ENCODE results near the gene TOM1L1.

TOM1L1 gene

DNA sequence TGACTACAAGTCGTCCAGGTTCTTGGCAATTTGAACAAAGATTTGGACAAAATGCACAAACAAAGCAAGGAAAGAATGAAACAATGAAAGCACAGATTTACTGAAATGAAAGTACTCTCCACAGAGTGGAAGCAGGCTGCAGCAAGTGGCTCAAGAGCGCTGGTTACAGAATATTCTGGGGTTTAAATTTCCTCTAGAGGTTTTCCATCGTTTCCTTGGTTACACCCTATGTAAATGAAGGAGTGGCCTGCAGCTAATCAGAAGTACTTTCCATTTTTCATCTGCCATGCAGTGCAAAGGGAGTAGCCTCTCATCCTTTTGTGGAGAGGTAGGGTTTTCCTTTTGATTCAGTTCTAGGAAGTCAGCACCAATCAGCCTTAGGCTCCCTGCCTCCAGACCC is 79.7 kb downstream of the TOM1L1 start:
- Histone ChIP-seq H3K4me3 (ENCODE audit: low read length) (no peak overlapping the region), H3K4me1 (ENCODE audit: control insufficient read depth, insufficient read depth, low read length) (no peaks in the 10 kb centered on the region), H3K9me3 (ENCODE audit: control insufficient read depth, insufficient read depth, low read length) (no peaks in the 10 kb centered on the region; the same call in 1 of the 2 replicates), H3K27ac (ENCODE audit: low read length) (no peak overlapping the region), H3K36me3 (ENCODE audit: control insufficient read depth, insufficient read depth, low read length) (no peaks in the 10 kb centered on the region), H3K27me3 (ENCODE audit: control insufficient read depth, insufficient read depth, low read length) (no peaks in the 10 kb centered on the region)
- WGBS (ENCODE audit: insufficient coverage, insufficient read length), result no CpG with 5 or more reads among the region's 3 CpGs
- no peak for DNase-seq (ENCODE audit: low read depth, low spot score)

DNA sequence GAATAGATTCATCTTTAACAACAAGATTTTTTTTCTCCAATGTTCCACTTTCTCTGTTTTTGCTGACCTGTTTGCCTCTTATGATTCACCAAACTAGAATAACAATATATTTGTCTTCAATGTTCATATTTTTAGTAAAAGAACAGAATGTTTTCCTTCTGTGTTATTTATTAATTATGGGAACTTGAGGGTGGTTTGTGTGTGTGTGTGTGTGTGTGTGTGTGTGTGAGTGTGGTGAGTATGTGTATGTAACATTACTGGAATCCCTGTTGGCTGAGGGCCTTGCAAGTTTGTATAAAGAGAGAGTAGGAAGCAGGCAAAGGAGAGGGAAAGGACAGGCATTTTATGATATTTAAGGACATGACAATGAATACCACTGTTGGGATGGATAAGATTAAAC is 81.7 kb downstream of the TOM1L1 start:
- Histone ChIP-seq H3K36me3 (ENCODE audit: control insufficient read depth, insufficient read depth, low read length) (no peaks in the 10 kb centered on the region), H3K27me3 (ENCODE audit: control insufficient read depth, insufficient read depth, low read length) (no peaks in the 10 kb centered on the region), H3K4me3 (ENCODE audit: low read length) (no peak overlapping the region), H3K4me1 (ENCODE audit: control insufficient read depth, insufficient read depth, low read length) (no peaks in the 10 kb centered on the region), H3K27ac (ENCODE audit: low read length) (no peak overlapping the region), H3K9me3 (ENCODE audit: control insufficient read depth, insufficient read depth, low read length) (no peaks in the 10 kb centered on the region; the same call in 1 of the 2 replicates)
- DNase-seq (ENCODE audit: low read depth, low spot score), result no peak

DNA sequence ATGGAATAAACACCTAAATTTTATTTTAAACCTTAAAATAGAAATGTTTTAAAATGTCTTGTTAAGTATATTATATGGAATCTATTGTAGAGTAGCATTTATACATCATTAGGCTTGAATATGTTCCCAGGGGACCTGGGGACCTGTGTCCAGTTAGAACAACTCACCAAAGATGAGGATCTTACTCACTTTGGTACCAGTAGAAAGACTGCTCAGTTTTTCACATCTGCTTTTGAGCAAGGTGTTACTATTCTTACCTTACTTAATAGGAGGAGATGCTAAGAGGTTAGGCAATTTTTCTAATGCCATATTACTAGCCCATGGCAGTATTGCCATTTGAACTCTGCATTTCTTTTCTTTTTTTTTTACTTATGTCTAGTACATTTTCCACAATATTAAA is 82.6 kb downstream of the TOM1L1 start:
- H3K4me3 ChIP-seq (ENCODE audit: low read length), result no peak overlapping the region
- H3K4me1 ChIP-seq (ENCODE audit: control insufficient read depth, insufficient read depth, low read length), result no peaks in the 10 kb centered on the region
- H3K9me3 ChIP-seq (ENCODE audit: control insufficient read depth, insufficient read depth, low read length), result no peaks in the 10 kb centered on the region; the same call in 1 of the 2 replicates
- no peak overlapping the region for H3K27ac ChIP-seq (ENCODE audit: low read length)
- no peaks in the 10 kb centered on the region for H3K27me3 ChIP-seq (ENCODE audit: control insufficient read depth, insufficient read depth, low read length)
- H3K36me3 ChIP-seq (ENCODE audit: control insufficient read depth, insufficient read depth, low read length), result no peaks in the 10 kb centered on the region
- no peak for DNase-seq (ENCODE audit: low read depth, low spot score)

DNA sequence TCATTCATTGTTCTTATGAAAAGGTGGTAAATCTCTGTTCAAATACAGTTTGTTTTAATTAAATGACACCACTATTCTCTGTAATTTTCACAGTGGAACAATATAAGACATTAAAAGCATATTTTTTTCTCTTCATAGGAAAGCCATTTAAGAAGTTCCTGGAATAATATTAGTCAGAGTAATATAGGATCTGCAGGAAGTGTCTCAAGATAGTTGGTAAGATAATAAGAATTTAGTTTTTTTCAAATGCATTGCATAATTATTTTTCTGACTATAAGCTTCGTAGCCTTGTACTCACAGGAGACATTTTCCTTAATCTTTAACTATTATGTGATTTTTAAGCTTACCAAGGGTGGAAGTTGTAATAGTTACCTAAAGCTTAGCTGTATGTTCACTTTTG is 84.8 kb downstream of the TOM1L1 start:
- Histone ChIP-seq H3K27ac (ENCODE audit: low read length) (no peak overlapping the region), H3K27me3 (ENCODE audit: control insufficient read depth, insufficient read depth, low read length) (no peaks in the 10 kb centered on the region), H3K4me3 (ENCODE audit: low read length) (no peak overlapping the region), H3K36me3 (ENCODE audit: control insufficient read depth, insufficient read depth, low read length) (no peaks in the 10 kb centered on the region), H3K4me1 (ENCODE audit: control insufficient read depth, insufficient read depth, low read length) (no peaks in the 10 kb centered on the region), H3K9me3 (ENCODE audit: control insufficient read depth, insufficient read depth, low read length) (no peaks in the 10 kb centered on the region; the same call in 1 of the 2 replicates)
- WGBS (ENCODE audit: insufficient coverage, insufficient read length), result no CpG with 5 or more reads among the region's 1 CpG
- no peak for DNase-seq (ENCODE audit: low read depth, low spot score)

DNA sequence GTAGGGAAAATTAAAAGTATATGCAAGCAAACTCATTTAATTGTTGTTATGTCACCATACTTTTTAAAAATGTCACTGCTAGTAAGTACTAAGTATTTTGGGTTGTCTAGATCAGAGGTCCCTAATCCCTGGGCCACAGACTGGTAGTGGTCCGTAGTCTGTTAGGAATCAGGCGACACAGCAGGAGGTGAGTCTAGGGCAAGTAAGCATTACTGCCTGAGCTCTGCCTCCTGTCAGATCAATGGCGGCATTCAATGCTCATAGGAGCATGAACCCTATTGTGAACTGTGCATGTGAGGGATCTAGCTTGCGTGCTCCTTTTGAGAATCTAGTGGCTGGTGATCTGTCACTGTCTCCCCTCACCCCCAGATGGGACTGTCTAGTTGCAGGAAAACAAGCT is 89.5 kb downstream of the TOM1L1 start:
- Histone ChIP-seq H3K36me3 (ENCODE audit: control insufficient read depth, insufficient read depth, low read length) (no peaks in the 10 kb centered on the region), H3K4me1 (ENCODE audit: control insufficient read depth, insufficient read depth, low read length) (no peaks in the 10 kb centered on the region), H3K9me3 (ENCODE audit: control insufficient read depth, insufficient read depth, low read length) (no peaks in the 10 kb centered on the region), H3K4me3 (ENCODE audit: low read length) (no peak overlapping the region), H3K27me3 (ENCODE audit: control insufficient read depth, insufficient read depth, low read length) (no peaks in the 10 kb centered on the region), H3K27ac (ENCODE audit: low read length) (no peak overlapping the region)
- no peak for DNase-seq (ENCODE audit: low read depth, low spot score)
- WGBS (ENCODE audit: insufficient coverage, insufficient read length), result no CpG with 5 or more reads among the region's 4 CpGs

DNA sequence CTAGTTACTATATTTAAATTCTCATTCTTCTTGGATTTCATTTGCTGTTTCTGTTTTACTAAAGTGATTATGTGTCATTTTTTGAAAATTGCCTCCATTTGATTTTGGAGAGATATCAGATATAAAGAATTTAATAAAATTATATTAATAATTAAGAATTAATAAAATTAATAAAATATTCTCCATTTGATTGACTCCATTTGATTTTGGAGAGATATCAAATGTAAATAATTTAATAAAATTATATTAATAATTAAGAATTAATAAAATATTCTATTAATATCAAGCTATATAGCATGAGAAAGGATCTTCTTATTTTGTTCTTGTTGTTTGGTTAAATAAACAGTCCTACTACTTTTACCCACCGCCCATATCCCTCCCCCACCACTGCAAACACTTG is 90.9 kb downstream of the TOM1L1 start:
- no CpG with 5 or more reads among the region's 1 CpG for WGBS (ENCODE audit: insufficient coverage, insufficient read length)
- DNase-seq (ENCODE audit: low read depth, low spot score), result no peak
- H3K27ac ChIP-seq (ENCODE audit: low read length), result no peak overlapping the region
- H3K4me1 ChIP-seq (ENCODE audit: control insufficient read depth, insufficient read depth, low read length), result no peaks in the 10 kb centered on the region
- H3K4me3 ChIP-seq (ENCODE audit: low read length), result no peak overlapping the region
- H3K9me3 ChIP-seq (ENCODE audit: control insufficient read depth, insufficient read depth, low read length), result no peaks in the 10 kb centered on the region
- H3K27me3 ChIP-seq (ENCODE audit: control insufficient read depth, insufficient read depth, low read length), result no peaks in the 10 kb centered on the region
- no peaks in the 10 kb centered on the region for H3K36me3 ChIP-seq (ENCODE audit: control insufficient read depth, insufficient read depth, low read length)

DNA sequence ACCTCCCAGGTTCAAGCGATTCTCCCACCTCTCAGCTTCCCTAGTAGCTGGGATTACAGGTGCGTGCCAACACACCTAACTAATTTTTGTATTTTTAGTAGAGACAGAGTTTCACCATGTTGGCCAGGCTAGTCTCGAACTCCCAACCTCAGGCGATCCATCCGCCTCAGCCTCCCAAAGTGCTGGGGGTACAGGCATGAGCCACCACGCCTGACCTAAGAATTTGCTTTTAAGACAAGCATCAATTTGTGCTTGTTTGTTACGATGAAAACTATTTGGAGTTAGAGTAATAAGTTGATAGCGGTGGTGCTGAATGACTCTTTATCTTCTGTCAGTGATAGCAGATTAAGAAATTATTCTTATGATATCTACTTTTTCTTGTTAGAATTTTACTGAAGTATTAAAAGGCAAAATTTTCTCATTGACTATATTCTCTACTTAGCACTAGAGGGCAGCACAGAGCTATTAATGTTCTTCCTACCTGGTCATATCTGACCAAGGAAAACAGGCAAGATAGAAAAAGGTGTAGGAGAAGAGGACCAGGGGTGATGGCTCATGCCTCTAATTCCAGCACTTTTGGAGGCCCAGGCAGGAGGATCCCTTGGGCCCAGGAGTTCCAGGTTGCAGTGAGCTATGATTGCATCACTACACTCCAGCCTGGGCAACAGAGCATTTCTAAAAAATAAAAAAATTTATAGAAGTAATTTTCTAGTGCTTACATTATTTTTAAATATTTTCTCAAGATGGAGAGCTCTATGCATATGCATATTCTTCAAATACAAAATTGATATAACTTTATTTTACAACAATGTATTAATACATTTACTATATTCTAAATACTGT is 92.4 kb downstream of the TOM1L1 start:
- WGBS (ENCODE audit: insufficient coverage, insufficient read length), result no CpG with 5 or more reads among the region's 8 CpGs
- Histone ChIP-seq H3K27me3 (ENCODE audit: control insufficient read depth, insufficient read depth, low read length) (no peaks in the 10 kb centered on the region), H3K36me3 (ENCODE audit: control insufficient read depth, insufficient read depth, low read length) (no peaks in the 10 kb centered on the region), H3K4me1 (ENCODE audit: control insufficient read depth, insufficient read depth, low read length) (no peaks in the 10 kb centered on the region), H3K4me3 (ENCODE audit: low read length) (no peak overlapping the region), H3K9me3 (ENCODE audit: control insufficient read depth, insufficient read depth, low read length) (no peaks in the 10 kb centered on the region), H3K27ac (ENCODE audit: low read length) (no peak overlapping the region)
- no peak for DNase-seq (ENCODE audit: low read depth, low spot score)

DNA sequence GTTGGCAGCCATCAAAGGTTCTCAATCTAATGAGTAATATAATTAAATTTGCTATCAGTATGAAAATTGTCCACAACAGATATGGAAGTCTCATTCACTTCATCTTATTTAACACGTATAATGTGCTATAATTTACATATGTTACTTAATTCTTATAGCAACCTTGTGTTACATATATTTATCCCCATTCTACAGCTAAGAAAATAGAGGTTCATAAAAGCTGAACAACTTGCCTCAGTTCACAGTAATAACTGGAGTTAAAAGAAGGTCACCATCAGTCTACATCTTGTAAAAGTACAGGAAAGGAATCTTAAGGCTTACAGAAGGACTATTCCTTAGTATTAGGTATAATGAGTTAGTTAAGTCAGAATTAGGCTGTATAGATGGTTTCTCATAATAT is 95.8 kb downstream of the TOM1L1 start:
- no peaks in the 10 kb centered on the region for H3K36me3 ChIP-seq (ENCODE audit: control insufficient read depth, insufficient read depth, low read length)
- H3K27ac ChIP-seq (ENCODE audit: low read length), result no peak overlapping the region
- WGBS (ENCODE audit: insufficient coverage, insufficient read length), result no CpG with 5 or more reads among the region's 1 CpG
- H3K9me3 ChIP-seq (ENCODE audit: control insufficient read depth, insufficient read depth, low read length), result no peaks in the 10 kb centered on the region
- H3K4me3 ChIP-seq (ENCODE audit: low read length), result no peak overlapping the region
- DNase-seq (ENCODE audit: low read depth, low spot score), result no peak
- H3K27me3 ChIP-seq (ENCODE audit: control insufficient read depth, insufficient read depth, low read length), result no peaks in the 10 kb centered on the region
- no peaks in the 10 kb centered on the region for H3K4me1 ChIP-seq (ENCODE audit: control insufficient read depth, insufficient read depth, low read length)

DNA sequence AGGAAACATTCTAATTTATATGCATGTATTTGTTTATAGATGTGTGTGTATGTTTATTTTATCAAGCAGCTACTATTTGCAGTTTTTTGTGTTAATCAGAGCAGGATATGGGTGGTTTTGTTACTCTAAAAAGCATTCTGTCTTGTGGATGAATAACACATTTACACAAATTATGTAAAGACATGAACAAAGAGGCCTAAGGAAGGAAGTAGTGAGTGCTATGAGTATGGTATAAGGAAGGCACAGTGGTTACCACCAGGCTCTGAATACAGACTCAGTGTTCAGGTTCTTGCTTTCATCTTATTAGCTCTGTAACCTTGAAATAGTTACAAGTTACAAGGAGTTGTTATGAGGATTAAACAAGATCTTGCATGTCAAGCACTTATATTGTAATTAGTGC is 101.8 kb downstream of the TOM1L1 start:
- DNase-seq (ENCODE audit: low read depth, low spot score), result no peak

DNA sequence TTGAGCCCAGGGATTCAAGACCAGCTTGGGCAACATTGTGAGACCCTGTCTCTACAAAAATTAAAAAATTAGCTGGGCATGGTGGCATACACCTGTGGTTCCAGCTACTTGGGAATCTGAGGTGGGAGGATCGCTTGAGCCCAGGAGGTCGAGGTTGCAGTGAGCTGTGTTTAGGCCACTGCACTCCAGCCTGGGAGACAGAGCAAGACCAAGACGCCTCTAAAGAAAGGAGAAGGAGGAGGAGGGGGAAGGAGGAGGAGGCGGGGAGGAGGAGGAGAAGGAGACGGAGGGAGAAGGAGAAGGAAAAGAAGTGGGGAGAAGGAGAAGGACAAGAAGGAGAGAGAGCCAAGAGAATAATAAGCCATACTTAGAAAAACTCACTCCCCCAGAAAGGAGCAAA is 103.8 kb downstream of the TOM1L1 start:
- Histone ChIP-seq H3K9me3 (ENCODE audit: control insufficient read depth, insufficient read depth, low read length) (no peaks in the 10 kb centered on the region), H3K27me3 (ENCODE audit: control insufficient read depth, insufficient read depth, low read length) (no peaks in the 10 kb centered on the region), H3K36me3 (ENCODE audit: control insufficient read depth, insufficient read depth, low read length) (no peaks in the 10 kb centered on the region), H3K4me3 (ENCODE audit: low read length) (no peak overlapping the region), H3K27ac (ENCODE audit: low read length) (no peak overlapping the region), H3K4me1 (ENCODE audit: control insufficient read depth, insufficient read depth, low read length) (no peaks in the 10 kb centered on the region)
- no peak for DNase-seq (ENCODE audit: low read depth, low spot score)
- WGBS (ENCODE audit: insufficient coverage, insufficient read length), result no CpG with 5 or more reads among the region's 5 CpGs

More for the DNA sequence above, 101.8 kb downstream of the TOM1L1 start:
- no peaks in the 10 kb centered on the region for H3K27me3 ChIP-seq (ENCODE audit: control insufficient read depth, insufficient read depth, low read length)
- H3K9me3 ChIP-seq (ENCODE audit: control insufficient read depth, insufficient read depth, low read length), result no peaks in the 10 kb centered on the region
- no peaks in the 10 kb centered on the region for H3K36me3 ChIP-seq (ENCODE audit: control insufficient read depth, insufficient read depth, low read length)
- H3K4me3 ChIP-seq (ENCODE audit: low read length), result no peak overlapping the region
- H3K4me1 ChIP-seq (ENCODE audit: control insufficient read depth, insufficient read depth, low read length), result no peaks in the 10 kb centered on the region
- no peak overlapping the region for H3K27ac ChIP-seq (ENCODE audit: low read length)

DNA sequence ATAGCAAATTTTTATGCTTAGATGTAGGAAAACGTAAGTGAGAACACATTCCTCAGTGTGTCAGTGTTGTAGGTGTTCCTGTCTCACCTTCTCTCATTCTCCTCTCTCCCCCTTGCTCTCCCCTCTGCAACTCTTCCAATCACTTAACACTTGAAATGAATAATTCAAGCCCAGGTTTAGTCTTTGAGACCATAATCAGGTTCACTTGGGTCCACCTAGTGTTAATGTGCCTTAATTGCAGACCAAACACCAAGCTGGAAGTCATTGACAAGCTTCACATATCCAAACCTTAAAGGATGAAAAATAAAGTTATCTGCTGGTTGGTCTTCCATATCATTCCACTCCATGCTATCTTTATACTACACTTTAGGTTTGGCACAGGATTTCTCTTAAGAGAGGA is 104.9 kb downstream of the TOM1L1 start:
- H3K4me3 ChIP-seq (ENCODE audit: low read length), result no peak overlapping the region
- DNase-seq (ENCODE audit: low read depth, low spot score), result peak; percentile 37
- H3K27me3 ChIP-seq (ENCODE audit: control insufficient read depth, insufficient read depth, low read length), result no peaks in the 10 kb centered on the region
- no CpG with 5 or more reads among the region's 1 CpG for WGBS (ENCODE audit: insufficient coverage, insufficient read length)
- no peaks in the 10 kb centered on the region for H3K4me1 ChIP-seq (ENCODE audit: control insufficient read depth, insufficient read depth, low read length)
- no peaks in the 10 kb centered on the region for H3K9me3 ChIP-seq (ENCODE audit: control insufficient read depth, insufficient read depth, low read length)
- H3K27ac ChIP-seq (ENCODE audit: low read length), result no peak overlapping the region
- no peaks in the 10 kb centered on the region for H3K36me3 ChIP-seq (ENCODE audit: control insufficient read depth, insufficient read depth, low read length)

Measured in iPS DF 6.9 (cell line).